AG04450 (cell line): ENCODE results near the gene PNP. TPM values are rescaled to one million over a fixed set of nuclear protein-coding genes. Genes with fewer than 3 reads are reported as not detected.

Experiments
- CTCF ChIA-PET: fragments of 300-600, 350-600 bp; formaldehyde crosslinking; extraction: SDS; loops from one replicate; lab custom pipeline; 2022; ENCODE audit warnings: antibody characterized with exemption, inconsistent platforms; lab: Charles Lee
- POLR2A ChIA-PET: fragments of 350-600 bp; formaldehyde crosslinking; extraction: SDS; loops from one replicate; lab custom pipeline; 2021; ENCODE audit warnings: antibody characterized with exemption, inconsistent platforms; lab: Yijun Ruan, JAX
- DNase-seq: peaks from one replicate; pipeline ENCODE4 v3.0.0-alpha.2; 2011; ENCODE audit warnings: low read depth, low spot score
- H3K27ac ChIP-seq: one replicate; pipeline ENCODE4 v1.5.1; 2012; ENCODE audit warnings: low read depth, low read length, control low read depth
- H3K27me3 ChIP-seq: one replicate; pipeline ENCODE4 v1.6.0; 2012; ENCODE audit warnings: low read length; ENCODE audit not compliant: control insufficient read depth, insufficient read depth
- H3K4me3 ChIP-seq: 2 replicates; pipeline ENCODE4 v1.5.1; 2011; ENCODE audit warnings: mild to moderate bottlenecking, low read depth, low read length, control low read depth
- H3K9me3 ChIP-seq: 2 replicates; pipeline ENCODE4 v1.5.1; 2012; ENCODE audit warnings: low read length; ENCODE audit not compliant: control insufficient read depth, insufficient read depth
- polyA plus RNA-seq: library from polyadenylated mRNA; depleted of rRNA; stranded (reverse); fragments of >200 nt; gene quantifications from 2 replicates; pipeline ENCODE4 v1.2.3, GENCODE V29; 2011
- TF ChIP-seq, protein P1 (sequence below): IDR thresholded peaks from 2 replicates; pipeline ENCODE4 v1.5.1; 2011; ENCODE audit warnings: low read depth, low read length, control low read depth, inconsistent platforms

PNP gene
- polyA plus RNA-seq, 1 experiment = 23.1 TPM

DNA sequence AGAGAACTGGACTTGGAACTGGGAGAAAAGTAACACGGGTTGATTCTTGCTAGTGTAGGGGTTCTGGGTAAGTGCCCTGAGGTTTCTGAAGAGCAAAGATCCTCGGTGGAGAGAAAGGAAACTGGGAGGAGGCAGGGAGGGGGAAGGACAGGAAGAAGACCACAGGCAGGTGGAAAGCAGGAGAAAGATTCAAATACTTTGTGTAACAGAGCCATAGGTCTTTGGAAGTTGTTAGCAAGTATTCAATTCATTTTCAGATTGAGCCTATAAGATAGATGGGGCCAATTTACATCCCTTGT, 1.3 kb downstream of the PNP start:
- Histone ChIP-seq H3K9me3 (no peaks in the 10 kb centered on the region), H3K27me3 (no peaks in the 10 kb centered on the region), H3K4me3 (peak overlapping the region; percentile 95), H3K27ac (peak overlapping the region; percentile 11)
- TF ChIP-seq, protein P1, sequence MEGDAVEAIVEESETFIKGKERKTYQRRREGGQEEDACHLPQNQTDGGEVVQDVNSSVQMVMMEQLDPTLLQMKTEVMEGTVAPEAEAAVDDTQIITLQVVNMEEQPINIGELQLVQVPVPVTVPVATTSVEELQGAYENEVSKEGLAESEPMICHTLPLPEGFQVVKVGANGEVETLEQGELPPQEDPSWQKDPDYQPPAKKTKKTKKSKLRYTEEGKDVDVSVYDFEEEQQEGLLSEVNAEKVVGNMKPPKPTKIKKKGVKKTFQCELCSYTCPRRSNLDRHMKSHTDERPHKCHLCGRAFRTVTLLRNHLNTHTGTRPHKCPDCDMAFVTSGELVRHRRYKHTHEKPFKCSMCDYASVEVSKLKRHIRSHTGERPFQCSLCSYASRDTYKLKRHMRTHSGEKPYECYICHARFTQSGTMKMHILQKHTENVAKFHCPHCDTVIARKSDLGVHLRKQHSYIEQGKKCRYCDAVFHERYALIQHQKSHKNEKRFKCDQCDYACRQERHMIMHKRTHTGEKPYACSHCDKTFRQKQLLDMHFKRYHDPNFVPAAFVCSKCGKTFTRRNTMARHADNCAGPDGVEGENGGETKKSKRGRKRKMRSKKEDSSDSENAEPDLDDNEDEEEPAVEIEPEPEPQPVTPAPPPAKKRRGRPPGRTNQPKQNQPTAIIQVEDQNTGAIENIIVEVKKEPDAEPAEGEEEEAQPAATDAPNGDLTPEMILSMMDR = no peak
- ChIA-PET CTCF (interaction anchor here (0.9 to 1.6 kb wide), 2 partner anchors 9 to 55 kb away, joined by 3 to 5 read pairs; partner anchors contain the start of gene PIP4P1), POLR2A (interaction anchor here (1.8 to 3.1 kb wide), 3 partner anchors 9 to 58 kb away, joined by 5 to 30 read pairs (median 13); partner anchors contain the start of genes APEX1, OSGEP, PIP4P1 and TEP1)
- no peak for DNase-seq

DNA sequence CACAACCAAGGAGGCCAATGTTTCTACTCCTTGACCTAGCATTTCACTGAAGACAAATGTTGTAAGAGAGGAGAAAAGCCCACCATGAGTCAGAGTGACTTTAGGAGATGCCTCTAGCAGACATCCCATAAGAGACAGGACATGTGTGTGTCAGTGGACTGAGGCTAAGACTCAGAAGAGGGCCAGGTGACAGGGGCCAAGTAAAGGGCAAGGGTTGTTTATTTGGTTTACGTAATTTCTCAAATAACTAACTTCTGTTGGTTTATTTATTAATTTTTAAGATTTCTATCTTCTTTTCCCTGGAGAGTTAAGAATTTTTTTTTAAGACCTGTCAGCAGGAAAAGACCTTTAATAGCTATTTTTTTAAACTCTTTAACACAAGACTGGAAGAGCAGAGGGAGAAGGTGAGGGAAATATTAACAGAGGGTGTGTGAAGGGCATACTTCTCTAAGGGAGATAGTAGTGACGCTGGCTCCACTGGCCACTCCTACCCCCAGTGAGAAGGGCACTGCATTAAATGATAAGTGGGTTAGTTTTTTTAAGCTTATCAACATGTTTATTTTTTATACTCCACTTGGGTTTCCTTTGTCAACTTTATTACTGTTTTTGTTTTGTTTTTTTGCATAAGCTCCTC, 3.4 kb downstream of the PNP start:
- CTCF ChIA-PET = interaction anchor here (0.7 to 2.4 kb wide), 2 partner anchors 145 to 166 kb away, joined by 3 to 6 read pairs; no protein-coding TSS in a partner anchor
- H3K9me3 ChIP-seq = no peaks in the 10 kb centered on the region
- no peak for DNase-seq
- TF ChIP-seq, protein P1 = no peak
- H3K4me3 ChIP-seq = no peak overlapping the region
- no peak overlapping the region for H3K27ac ChIP-seq
- H3K27me3 ChIP-seq = no peaks in the 10 kb centered on the region
- POLR2A ChIA-PET = no interaction called here

DNA sequence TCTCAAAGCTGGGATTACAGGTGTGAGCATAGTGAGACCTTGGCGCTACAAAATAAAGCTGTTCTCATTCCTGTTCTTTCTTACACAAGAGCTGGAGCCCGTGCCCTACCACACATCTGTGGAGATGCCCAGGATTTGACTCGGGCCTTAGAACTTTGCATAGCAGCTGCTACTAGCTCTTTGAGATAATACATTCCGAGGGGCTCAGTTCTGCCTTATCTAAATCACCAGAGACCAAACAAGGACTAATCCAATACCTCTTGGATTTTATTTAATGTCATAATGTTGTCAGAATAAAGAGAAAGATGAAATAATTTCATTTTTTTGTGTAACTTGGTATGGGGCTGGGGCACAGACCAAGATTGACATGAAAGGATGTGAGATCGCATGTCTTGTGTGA, 7.6 kb downstream of the PNP start:
- Histone ChIP-seq H3K27me3 (no peaks in the 10 kb centered on the region), H3K4me3 (no peak overlapping the region), H3K27ac (no peak overlapping the region), H3K9me3 (no peaks in the 10 kb centered on the region)
- ChIA-PET POLR2A (interaction anchor here (1.0 kb wide), 1 partner anchor 11 kb away, joined by 3 read pairs; no protein-coding TSS in a partner anchor), CTCF (interaction anchor here (1.0 kb wide), 1 partner anchor 61 kb away, joined by 3 read pairs; no protein-coding TSS in a partner anchor)
- TF ChIP-seq, protein P1 = no peak
- DNase-seq = no peak

DNA sequence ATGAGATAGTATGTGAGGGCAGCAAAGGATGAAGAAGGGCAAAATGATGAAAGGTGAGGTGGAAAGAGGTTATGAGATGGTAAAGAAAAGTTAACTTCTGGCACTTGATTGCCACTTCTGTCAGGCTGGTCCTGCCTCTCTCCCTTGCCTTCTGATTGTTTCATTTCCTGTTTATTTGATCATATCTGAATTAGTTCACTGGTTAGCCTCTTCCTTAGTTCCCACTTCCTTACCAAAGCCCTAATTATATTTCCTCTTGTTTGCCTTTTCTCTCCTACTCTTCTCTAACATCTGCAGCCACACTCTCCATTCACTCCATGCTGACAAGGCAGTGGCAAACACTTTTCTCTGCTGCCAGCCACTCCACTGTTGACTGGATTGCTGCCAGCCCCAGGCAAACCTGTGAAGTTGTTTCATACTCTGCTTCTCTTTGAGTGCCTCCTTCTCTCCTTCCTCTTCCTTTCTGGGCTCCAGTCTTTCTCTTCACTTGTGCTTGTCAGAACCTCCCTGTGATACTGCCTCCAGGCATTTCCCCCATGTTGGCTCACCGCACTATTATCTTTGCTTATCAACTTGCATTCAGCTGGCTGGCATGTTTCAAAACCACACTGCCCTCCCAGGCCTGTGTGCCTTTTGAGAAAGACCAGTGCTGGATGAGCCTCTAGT, 8.1 kb downstream of the PNP start:
- TF ChIP-seq, protein P1 = no peak
- ChIA-PET POLR2A (interaction anchor here (1.0 kb wide), 1 partner anchor 10 kb away, joined by 3 read pairs; no protein-coding TSS in a partner anchor), CTCF (interaction anchor here (1.0 kb wide), 1 partner anchor 62 kb away, joined by 3 read pairs; no protein-coding TSS in a partner anchor)
- Histone ChIP-seq H3K27me3 (no peaks in the 10 kb centered on the region), H3K27ac (peak overlapping the region; percentile 11), H3K9me3 (no peaks in the 10 kb centered on the region), H3K4me3 (no peak overlapping the region)
- DNase-seq = no peak

DNA sequence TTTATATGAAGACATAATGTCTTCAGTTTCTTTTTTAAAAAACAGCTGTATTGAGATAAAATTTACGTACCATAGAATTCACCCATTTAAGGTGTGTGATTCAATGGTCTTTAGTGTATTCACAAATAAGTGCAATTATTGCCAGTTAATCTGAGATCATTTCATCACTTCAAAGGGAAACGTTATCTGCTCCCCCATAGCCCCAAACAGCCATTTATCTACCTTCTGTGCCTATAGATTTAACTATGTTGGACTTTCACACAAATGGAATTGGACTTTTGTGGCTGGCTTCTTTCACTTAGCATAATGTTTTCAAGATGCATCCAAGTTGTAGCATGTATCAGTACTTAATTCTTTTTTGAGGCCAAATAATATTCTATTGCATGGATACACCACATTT, 9.7 kb downstream of the PNP start:
- no peak overlapping the region for H3K4me3 ChIP-seq
- no peak overlapping the region for H3K27ac ChIP-seq
- POLR2A ChIA-PET = no interaction called here
- H3K27me3 ChIP-seq = no peaks in the 10 kb centered on the region
- H3K9me3 ChIP-seq = no peaks in the 10 kb centered on the region
- DNase-seq = no peak
- CTCF ChIA-PET = no interaction called here
- TF ChIP-seq, protein P1 = no peak
